HepG2 (cell line): ENCODE results near the gene LIMD2. TPM values are rescaled to one million over a fixed set of nuclear protein-coding genes. Genes with fewer than 3 reads are reported as not detected.

Experiments used
- ATAC-seq: fragments of 200-7000 bp; cut with Tn5 transposase; 3 replicates; pipeline ENCODE4 v1.9.1; 2020; ENCODE audit warnings: mild to moderate bottlenecking, moderate library complexity
- BruUV-seq: library from RNA; stranded (reverse); fragments of 400-500 nt; replicated peaks from 2 replicates; lab custom pipeline; 2021; lab: Mats Ljungman, UMichigan
- CTCF ChIA-PET: fragments of 300-600 bp; formaldehyde crosslinking; extraction: SDS; loops from one replicate; lab custom pipeline; 2021; ENCODE audit warnings: low total read pairs, inconsistent platforms, low intra/inter-chr PET ratio; lab: Yijun Ruan, JAX
- POLR2A ChIA-PET: fragments of 350-600 bp; sonication (Branson Sonifier 250); formaldehyde crosslinking; loops from one replicate; lab custom pipeline; 2020; ENCODE audit warnings: antibody characterized with exemption, inconsistent platforms; lab: Yijun Ruan, JAX
- DNase-seq: peaks from one replicate; pipeline ENCODE4 v3.0.0-alpha.2; 2015; ENCODE audit warnings: low spot score
- FAIRE-seq: peaks from 3 replicates; lab custom pipeline; 2011; peaks lifted over from hg19 to GRCh38; lab: Jason Lieb, UNC
- H2AFZ ChIP-seq: one replicate; pipeline ENCODE4 v1.6.1; 2011; ENCODE audit warnings: low read length, inconsistent platforms
- H3K27ac ChIP-seq: fragments of 300-600 bp; 3 replicates; pipeline ENCODE4 v1.8.0; 2011; ENCODE audit warnings: mixed run types, mild to moderate bottlenecking, mixed read lengths, low read length, inconsistent platforms; ENCODE audit not compliant: insufficient read depth; ENCODE audit errors: extremely low read length
- H3K27me3 ChIP-seq, 2 experiments: fragments of 200-600 bp in 1 of 2; 2 replicates in 1 of 2; 3 replicates in 1 of 2; pipeline versions ENCODE4 v1.6.0 to v1.8.0; 2011; ENCODE audit warnings: low read length in 2 of 2, mild to moderate bottlenecking in 2 of 2, moderate library complexity in 2 of 2, inconsistent platforms in 1 of 2; ENCODE audit not compliant: insufficient read depth in 2 of 2, control insufficient read depth in 1 of 2
- H3K36me3 ChIP-seq, 2 experiments: fragments of 200-600 bp in 1 of 2; replicated peaks in 1 of 2; 2 replicates in 1 of 2; 3 replicates in 1 of 2; pipeline versions ENCODE4 v1.5.1 to v1.8.0; 2011; ENCODE audit warnings: low read length in 2 of 2, inconsistent platforms in 1 of 2; ENCODE audit not compliant: insufficient read depth in 2 of 2, control insufficient read depth in 1 of 2
- H3K4me1 ChIP-seq: 2 replicates; pipeline ENCODE4 v1.5.1; 2012; ENCODE audit warnings: low read length, inconsistent platforms; ENCODE audit not compliant: insufficient read depth
- H3K4me2 ChIP-seq: 2 replicates; pipeline ENCODE4 v1.6.0; 2011; ENCODE audit warnings: low read depth, low read length, inconsistent platforms
- H3K4me3 ChIP-seq, 3 experiments: fragments of 200-600 bp in 1 of 3; sonication (generic), shearing (Covaris generic) in 1 of 3; replicated peaks in 1 of 3; 2 replicates each; pipeline ENCODE4 v1.5.1; 2011 to 2016; ENCODE audit warnings: low read length in 3 of 3, inconsistent platforms in 2 of 3, low read depth in 2 of 3, mild to moderate bottlenecking in 2 of 3, control low read depth in 1 of 3, mixed read lengths in 1 of 3; ENCODE audit not compliant: insufficient read depth in 1 of 3
- H3K79me2 ChIP-seq: one replicate; pipeline ENCODE4 v1.6.1; 2011; ENCODE audit warnings: low read length, inconsistent platforms; ENCODE audit not compliant: insufficient read depth
- H3K9ac ChIP-seq: 2 replicates; pipeline ENCODE4 v1.6.0; 2011; ENCODE audit warnings: mild to moderate bottlenecking, low read depth, low read length, inconsistent platforms; ENCODE audit not compliant: insufficient read depth
- H3K9me3 ChIP-seq: 2 replicates; pipeline ENCODE4 v1.5.1; 2012; ENCODE audit warnings: mild to moderate bottlenecking, low read length
- H4K20me1 ChIP-seq: 2 replicates; pipeline ENCODE4 v1.6.0; 2011; ENCODE audit warnings: inconsistent platforms, mild to moderate bottlenecking, low read length, moderate library complexity; ENCODE audit not compliant: insufficient read depth
- CREB1 ChIP-seq, 2 experiments: fragments of 450-650 bp in 1 of 2; IDR thresholded peaks; 2 replicates each; pipeline ENCODE4 v1.6.1; 2016 to 2017; ENCODE audit warnings: control low read depth in 1 of 2, mild to moderate bottlenecking in 1 of 2, missing compliant biosample characterization in 1 of 2, missing genetic modification characterization in 1 of 2
- MAF1 ChIP-seq: sonication (generic); formaldehyde crosslinking; IDR thresholded peaks from 2 replicates; pipeline ENCODE4 v1.5.0; 2020; ENCODE audit warnings: missing genetic modification reagents, borderline replicate concordance
- NR1H2 ChIP-seq: sonication (generic); formaldehyde crosslinking; IDR thresholded peaks from 2 replicates; pipeline ENCODE4 v1.8.1; 2022; ENCODE audit warnings: low read depth, missing genetic modification reagents, borderline replicate concordance
- SALL1 ChIP-seq: sonication (generic); formaldehyde crosslinking; IDR thresholded peaks from 2 replicates; pipeline ENCODE4 v1.8.0; 2022; ENCODE audit warnings: mild to moderate bottlenecking, missing genetic modification reagents
- STAT5B ChIP-seq: sonication (generic); formaldehyde crosslinking; IDR thresholded peaks from 2 replicates; pipeline ENCODE4 v1.4.0; 2020; ENCODE audit warnings: missing genetic modification reagents
- ZFP1 ChIP-seq: IDR thresholded peaks from 2 replicates; pipeline ENCODE4 v1.6.1; 2016
- ZKSCAN5 ChIP-seq: sonication (generic); formaldehyde crosslinking; IDR thresholded peaks from 2 replicates; pipeline ENCODE4 v1.5.1; 2020; ENCODE audit warnings: mild to moderate bottlenecking, missing genetic modification reagents
- ZNF382 ChIP-seq: sonication (generic); formaldehyde crosslinking; IDR thresholded peaks from 2 replicates; pipeline ENCODE4 v1.5.0; 2020; ENCODE audit warnings: missing genetic modification reagents, mild to moderate bottlenecking, borderline replicate concordance
- WGBS: methylation state at CpG from one replicate; pipeline ENCODE4 v1.1.6; 2017; ENCODE audit warnings: low lambda C conversion rate; 5-methylcytosine and 5-hydroxymethylcytosine counted together
- in situ Hi-C: cut with HindIII; loops from 2 replicates; pipeline ENCODE4 v1.10.0; 2017; ENCODE audit warnings: low pct_unique_long_range_greater_than_20kb; ENCODE audit not compliant: extremely low pct_ligation_motif_present
- intact Hi-C: fragments of 100-400 bp; cut with micrococcal nuclease; formaldehyde crosslinking; loops from one replicate; pipeline ENCODE4 v1.10.0; 2022; ENCODE audit not compliant: unreplicated experiment
- polyA plus RNA-seq, 8 experiments: library from polyadenylated mRNA; depleted of rRNA in 3 of 8; stranded (reverse) in 7 of 8; unstranded in 1 of 8; fragments of >200 nt; fragmentation: Illumina TruSeq in 4 of 8; extraction: Trizol in 4 of 8; gene quantifications; 2 replicates each; pipeline versions ENCODE4 v1.2.1 to v1.2.3, GENCODE V29; 2011 to 2016; ENCODE audit warnings: low read depth in 4 of 8, missing spikeins in 1 of 8, mixed read lengths in 1 of 8; ENCODE audit not compliant: insufficient read depth in 1 of 8
- total RNA-seq, 5 experiments: library from RNA; depleted of rRNA; stranded (reverse); fragments of >200 nt; fragmentation: Illumina TruSeq; extraction: Trizol; gene quantifications; 2 replicates each; pipeline ENCODE4 v1.2.3, GENCODE V29; 2016; ENCODE audit warnings: low read depth in 1 of 5
- TF ChIP-seq, protein P1 (sequence below): sonication (generic); formaldehyde crosslinking; IDR thresholded peaks from 2 replicates; pipeline ENCODE4 v1.4.0; 2020; ENCODE audit warnings: mild to moderate bottlenecking, low read depth, missing genetic modification reagents
- TF ChIP-seq, protein P2 (sequence below): sonication (generic); formaldehyde crosslinking; IDR thresholded peaks from 2 replicates; pipeline ENCODE4 v1.5.1; 2020; ENCODE audit warnings: mild to moderate bottlenecking, missing genetic modification reagents, borderline replicate concordance

Gene LIMD2
- total and polyA plus RNA-seq, 2 of the 13 experiments (the other 11 are each of a cell fraction or from before 2014, with no cell fraction given) = 9.0 to 20.8 TPM

DNA sequence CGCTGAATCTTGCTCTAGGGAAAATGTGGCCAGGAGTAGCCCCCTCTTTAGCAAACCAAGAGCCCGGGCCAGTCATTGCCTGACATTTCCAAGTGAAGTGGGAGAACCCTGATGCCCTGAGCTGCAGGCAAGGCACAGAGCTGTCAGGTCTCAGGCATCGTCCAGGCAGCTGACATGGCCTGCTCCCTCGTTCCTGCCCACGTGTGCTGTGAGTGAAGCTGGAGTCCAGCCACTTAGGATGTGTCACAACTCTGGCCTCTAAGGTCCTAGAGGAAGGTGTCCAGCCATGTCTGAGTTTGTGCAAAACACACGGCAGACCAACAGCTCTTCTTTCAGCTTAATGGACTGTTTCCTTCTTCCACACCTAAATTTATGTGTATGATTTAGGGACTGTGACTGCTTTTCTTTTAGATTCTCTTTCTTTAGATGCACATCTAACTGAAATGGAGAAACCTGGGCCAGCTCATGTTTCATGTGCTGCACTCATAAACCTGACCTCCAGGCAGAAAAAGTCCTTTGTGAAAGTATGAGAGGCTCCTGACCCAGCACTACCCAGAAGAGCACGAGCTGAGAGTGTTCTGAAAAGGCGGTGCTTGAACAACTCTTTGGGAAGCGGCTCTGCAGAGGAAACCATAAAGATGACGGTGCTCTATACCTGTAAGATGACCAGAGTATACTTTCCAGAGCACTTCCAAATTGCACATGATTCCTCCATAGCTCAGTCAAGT is 14.8 kb upstream of the LIMD2 start:
- BruUV-seq = no TSS peak
- Histone ChIP-seq H3K4me2 (no peak overlapping the region), H4K20me1 (no peaks in the 10 kb centered on the region), H3K9me3 (no peaks in the 10 kb centered on the region), H3K36me3 (peaks cover 8 to 13% of the 10 kb centered on the region in 2 experiments; a peak in 4 of 5 replicates), H3K27me3 (no peaks in the 10 kb centered on the region), H3K79me2 (no peaks in the 10 kb centered on the region), H2AFZ (no peak overlapping the region), H3K9ac (no peak overlapping the region), H3K4me3 (no peak overlapping the region), H3K27ac (no peak overlapping the region), H3K4me1 (no peaks in the 10 kb centered on the region)
- CTCF ChIA-PET = no interaction called here
- intact Hi-C loops = no loop called here
- in situ Hi-C loops = no loop called here
- FAIRE-seq (no peak), ATAC-seq (no peak), DNase-seq (no peak)
- WGBS = 89% methylated on average over 8 of the region's 10 CpGs
- POLR2A ChIA-PET = no interaction called here
- TF ChIP-seq ZNF382 (CRISPR knock-in tag) (no peak), SALL1 (CRISPR knock-in tag) (no peak), ZKSCAN5 (CRISPR knock-in tag) (no peak), MAF1 (no peak), CREB1 (IDR thresholded peaks at IDR 0.05) (no peak), CREB1 (CRISPR knock-in tag; IDR thresholded peaks at IDR 0.05) (no peak), NR1H2 (CRISPR knock-in tag) (no peak)

DNA sequence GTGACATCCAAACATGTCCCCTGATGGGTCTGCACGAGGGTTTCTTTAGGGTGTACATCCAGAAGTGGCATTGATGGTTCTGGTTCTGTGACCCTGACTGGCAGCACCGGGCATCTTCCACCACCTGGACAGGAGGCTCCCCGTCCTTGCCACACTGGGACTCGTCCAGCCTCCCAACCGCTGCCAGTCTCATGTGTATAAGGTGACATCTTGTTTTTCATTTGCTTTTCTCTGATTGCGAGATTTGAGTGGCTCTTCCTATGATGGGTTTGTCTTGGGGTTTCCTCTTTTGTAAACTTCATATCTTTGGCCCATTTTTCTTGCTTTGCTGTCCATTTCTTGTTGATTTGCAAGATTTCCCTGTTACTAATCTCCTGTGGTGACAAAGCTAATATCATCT is 9.2 kb upstream of the LIMD2 start:
- Histone ChIP-seq H3K9ac (no peak overlapping the region), H3K4me1 (no peaks in the 10 kb centered on the region), H3K4me2 (no peak overlapping the region), H3K27ac (no peak overlapping the region), H3K9me3 (no peaks in the 10 kb centered on the region), H2AFZ (no peak overlapping the region), H3K79me2 (no peaks in the 10 kb centered on the region), H3K27me3 (no peaks in the 10 kb centered on the region), H3K4me3 (no peak overlapping the region), H3K36me3 (peaks cover 10 to 29% of the 10 kb centered on the region in 2 experiments; a peak in 4 of 5 replicates), H4K20me1 (no peaks in the 10 kb centered on the region)
- DNase-seq (no peak), FAIRE-seq (no peak), ATAC-seq (no peak)
- POLR2A ChIA-PET = no interaction called here
- WGBS = 89% methylated on average over 6 of the region's 6 CpGs
- BruUV-seq = no TSS peak
- CTCF ChIA-PET = no interaction called here
- in situ Hi-C loops (no loop called here), intact Hi-C loops (no loop called here)
- no peak for TF ChIP-seq STAT5B (CRISPR knock-in tag)
- no peak for TF ChIP-seq ZFP1
- TF ChIP-seq, protein P1, sequence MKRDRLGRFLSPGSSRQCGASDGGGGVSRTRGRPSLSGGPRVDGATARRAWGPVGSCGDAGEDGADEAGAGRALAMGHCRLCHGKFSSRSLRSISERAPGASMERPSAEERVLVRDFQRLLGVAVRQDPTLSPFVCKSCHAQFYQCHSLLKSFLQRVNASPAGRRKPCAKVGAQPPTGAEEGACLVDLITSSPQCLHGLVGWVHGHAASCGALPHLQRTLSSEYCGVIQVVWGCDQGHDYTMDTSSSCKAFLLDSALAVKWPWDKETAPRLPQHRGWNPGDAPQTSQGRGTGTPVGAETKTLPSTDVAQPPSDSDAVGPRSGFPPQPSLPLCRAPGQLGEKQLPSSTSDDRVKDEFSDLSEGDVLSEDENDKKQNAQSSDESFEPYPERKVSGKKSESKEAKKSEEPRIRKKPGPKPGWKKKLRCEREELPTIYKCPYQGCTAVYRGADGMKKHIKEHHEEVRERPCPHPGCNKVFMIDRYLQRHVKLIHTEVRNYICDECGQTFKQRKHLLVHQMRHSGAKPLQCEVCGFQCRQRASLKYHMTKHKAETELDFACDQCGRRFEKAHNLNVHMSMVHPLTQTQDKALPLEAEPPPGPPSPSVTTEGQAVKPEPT (CRISPR knock-in tag) = no peak
- TF ChIP-seq, protein P2, sequence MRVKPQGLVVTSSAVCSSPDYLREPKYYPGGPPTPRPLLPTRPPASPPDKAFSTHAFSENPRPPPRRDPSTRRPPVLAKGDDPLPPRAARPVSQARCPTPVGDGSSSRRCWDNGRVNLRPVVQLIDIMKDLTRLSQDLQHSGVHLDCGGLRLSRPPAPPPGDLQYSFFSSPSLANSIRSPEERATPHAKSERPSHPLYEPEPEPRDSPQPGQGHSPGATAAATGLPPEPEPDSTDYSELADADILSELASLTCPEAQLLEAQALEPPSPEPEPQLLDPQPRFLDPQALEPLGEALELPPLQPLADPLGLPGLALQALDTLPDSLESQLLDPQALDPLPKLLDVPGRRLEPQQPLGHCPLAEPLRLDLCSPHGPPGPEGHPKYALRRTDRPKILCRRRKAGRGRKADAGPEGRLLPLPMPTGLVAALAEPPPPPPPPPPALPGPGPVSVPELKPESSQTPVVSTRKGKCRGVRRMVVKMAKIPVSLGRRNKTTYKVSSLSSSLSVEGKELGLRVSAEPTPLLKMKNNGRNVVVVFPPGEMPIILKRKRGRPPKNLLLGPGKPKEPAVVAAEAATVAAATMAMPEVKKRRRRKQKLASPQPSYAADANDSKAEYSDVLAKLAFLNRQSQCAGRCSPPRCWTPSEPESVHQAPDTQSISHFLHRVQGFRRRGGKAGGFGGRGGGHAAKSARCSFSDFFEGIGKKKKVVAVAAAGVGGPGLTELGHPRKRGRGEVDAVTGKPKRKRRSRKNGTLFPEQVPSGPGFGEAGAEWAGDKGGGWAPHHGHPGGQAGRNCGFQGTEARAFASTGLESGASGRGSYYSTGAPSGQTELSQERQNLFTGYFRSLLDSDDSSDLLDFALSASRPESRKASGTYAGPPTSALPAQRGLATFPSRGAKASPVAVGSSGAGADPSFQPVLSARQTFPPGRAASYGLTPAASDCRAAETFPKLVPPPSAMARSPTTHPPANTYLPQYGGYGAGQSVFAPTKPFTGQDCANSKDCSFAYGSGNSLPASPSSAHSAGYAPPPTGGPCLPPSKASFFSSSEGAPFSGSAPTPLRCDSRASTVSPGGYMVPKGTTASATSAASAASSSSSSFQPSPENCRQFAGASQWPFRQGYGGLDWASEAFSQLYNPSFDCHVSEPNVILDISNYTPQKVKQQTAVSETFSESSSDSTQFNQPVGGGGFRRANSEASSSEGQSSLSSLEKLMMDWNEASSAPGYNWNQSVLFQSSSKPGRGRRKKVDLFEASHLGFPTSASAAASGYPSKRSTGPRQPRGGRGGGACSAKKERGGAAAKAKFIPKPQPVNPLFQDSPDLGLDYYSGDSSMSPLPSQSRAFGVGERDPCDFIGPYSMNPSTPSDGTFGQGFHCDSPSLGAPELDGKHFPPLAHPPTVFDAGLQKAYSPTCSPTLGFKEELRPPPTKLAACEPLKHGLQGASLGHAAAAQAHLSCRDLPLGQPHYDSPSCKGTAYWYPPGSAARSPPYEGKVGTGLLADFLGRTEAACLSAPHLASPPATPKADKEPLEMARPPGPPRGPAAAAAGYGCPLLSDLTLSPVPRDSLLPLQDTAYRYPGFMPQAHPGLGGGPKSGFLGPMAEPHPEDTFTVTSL (CRISPR knock-in tag) = no peak
